ENCODE measurements around the gene RPL28.
"Not testable (repeated sequence)": the region's sequence is repeated elsewhere in the genome, so short reads cannot be mapped to it uniquely, and the experiment has no call there.

The RPL28 gene

DNA sequence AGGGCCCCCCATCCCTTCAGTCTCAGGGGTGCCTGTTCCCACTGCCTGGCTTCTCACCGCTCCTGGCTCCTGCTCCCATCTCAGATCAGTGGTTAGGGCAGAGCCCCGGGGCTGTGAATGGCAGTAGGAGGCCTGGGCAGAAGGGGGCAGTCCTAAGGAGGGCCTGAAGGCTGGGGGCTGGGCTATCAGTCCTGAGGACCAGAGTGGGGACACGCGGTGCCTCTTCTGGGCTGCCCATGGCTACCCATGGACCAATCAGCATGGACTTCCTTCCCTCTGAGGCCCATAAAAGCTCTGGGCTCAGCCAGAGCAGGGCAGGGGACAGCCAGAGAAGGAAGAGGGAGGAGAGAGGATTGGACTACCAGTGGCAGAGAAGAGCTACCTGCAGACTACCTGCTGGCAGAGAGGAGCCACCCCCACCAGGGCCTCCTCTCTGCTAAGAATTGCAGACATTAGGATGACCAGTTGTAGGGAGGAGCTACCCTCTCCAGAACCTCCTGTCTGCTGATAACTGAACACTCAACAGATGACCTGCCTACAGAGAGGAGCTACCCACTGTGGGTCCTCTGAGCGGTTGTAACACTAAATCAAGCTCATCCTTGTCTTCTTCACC lies 34.0 kb downstream of the RPL28 start:
- no peak for DNase-seq (ENCODE audit: low read depth)
- TF ChIP-seq, protein P1, sequence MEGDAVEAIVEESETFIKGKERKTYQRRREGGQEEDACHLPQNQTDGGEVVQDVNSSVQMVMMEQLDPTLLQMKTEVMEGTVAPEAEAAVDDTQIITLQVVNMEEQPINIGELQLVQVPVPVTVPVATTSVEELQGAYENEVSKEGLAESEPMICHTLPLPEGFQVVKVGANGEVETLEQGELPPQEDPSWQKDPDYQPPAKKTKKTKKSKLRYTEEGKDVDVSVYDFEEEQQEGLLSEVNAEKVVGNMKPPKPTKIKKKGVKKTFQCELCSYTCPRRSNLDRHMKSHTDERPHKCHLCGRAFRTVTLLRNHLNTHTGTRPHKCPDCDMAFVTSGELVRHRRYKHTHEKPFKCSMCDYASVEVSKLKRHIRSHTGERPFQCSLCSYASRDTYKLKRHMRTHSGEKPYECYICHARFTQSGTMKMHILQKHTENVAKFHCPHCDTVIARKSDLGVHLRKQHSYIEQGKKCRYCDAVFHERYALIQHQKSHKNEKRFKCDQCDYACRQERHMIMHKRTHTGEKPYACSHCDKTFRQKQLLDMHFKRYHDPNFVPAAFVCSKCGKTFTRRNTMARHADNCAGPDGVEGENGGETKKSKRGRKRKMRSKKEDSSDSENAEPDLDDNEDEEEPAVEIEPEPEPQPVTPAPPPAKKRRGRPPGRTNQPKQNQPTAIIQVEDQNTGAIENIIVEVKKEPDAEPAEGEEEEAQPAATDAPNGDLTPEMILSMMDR (IDR thresholded peaks at IDR 0.05; ENCODE audit: insufficient read depth, low read depth, low read length, missing control alignments) = no peak
- no peak overlapping the region for H3K4me3 ChIP-seq (ENCODE audit: low read depth, low read length)

DNA sequence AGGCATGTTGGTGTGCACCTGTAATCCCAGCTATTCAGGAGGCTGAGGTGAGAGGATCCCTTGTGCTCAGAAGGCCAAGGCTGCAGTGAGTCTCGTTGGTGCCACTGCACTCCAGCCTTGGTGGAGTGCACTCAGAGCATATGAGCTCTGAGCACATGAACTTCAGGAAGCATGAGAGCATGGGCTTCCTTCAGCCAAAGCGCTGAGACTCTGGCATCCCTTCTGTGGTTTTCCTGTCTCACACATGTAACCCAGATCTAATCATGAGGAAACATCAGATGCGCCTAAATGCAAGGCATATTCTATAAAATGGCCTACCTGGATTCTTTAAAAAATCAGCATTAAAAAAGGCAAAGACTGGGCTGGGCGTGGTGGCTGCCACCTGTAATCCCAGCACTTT lies 35.5 kb downstream of the RPL28 start:
- not testable (repeated sequence) for H3K4me3 ChIP-seq (ENCODE audit: low read depth, low read length); DNase-seq (ENCODE audit: low read depth)

DNA sequence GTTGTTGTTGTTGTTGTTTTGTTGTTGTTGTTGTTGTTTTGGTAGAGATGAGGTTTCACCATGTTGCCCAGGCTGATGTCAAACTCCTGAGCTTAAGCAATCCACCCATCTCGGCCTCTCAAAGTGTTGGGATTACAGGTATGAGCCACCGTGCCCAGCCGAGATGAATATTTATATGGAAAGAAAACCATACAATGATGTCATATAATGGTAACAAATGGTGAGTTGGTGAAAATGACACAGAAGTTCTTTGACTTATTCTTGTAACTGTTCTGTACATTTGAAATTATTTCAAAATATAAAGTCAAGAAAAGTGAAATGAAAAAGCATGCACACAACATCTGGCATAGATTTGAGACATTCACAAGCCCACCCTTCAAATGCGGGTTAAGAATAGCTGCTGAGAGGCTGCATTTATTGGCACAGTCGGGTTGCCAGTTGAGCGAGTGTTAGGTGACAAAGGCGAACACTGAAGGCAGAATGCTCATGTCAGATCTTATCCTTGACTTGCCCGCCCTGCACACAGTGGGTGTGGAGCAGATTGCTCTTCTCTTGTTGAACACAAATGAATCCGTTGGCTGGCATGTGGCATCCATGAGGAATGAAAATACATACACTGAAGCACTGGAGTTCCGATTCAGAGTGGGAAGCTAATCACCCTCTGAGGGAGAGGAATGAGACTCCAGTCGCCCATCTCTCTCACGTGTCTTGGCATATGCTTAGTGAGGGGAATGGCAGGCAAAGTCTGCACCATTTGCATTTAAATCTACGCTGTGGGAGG lies 37.7 kb downstream of the RPL28 start:
- TF ChIP-seq, protein P1 (IDR thresholded peaks at IDR 0.05; ENCODE audit: insufficient read depth, low read depth, low read length, missing control alignments) = no peak
- no peak for DNase-seq (ENCODE audit: low read depth)
- H3K4me3 ChIP-seq (ENCODE audit: low read depth, low read length) = no peak overlapping the region

DNA sequence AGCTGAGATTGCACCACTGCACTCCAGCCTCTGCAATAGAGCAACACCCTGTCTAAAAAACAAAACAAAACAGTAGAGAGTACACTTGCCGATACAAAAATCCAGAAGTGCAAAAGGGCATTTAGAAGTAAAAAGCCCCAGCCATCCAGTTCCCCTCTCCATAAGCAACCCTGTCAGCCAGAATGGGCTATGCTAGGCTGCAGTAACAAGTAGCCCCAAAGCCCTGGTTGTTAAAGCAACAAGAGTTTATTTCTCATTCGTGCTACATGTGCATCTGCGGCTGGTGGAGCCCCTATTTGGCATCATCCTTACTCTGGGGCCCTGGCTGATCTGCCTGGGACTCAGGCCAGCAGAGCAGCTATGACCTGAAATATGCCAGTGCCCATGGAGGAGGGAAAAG lies 38.8 kb downstream of the RPL28 start:
- no peak for DNase-seq (ENCODE audit: low read depth)
- no peak overlapping the region for H3K4me3 ChIP-seq (ENCODE audit: low read depth, low read length)
- TF ChIP-seq, protein P1 (IDR thresholded peaks at IDR 0.05; ENCODE audit: insufficient read depth, low read depth, low read length, missing control alignments) = no peak

DNA sequence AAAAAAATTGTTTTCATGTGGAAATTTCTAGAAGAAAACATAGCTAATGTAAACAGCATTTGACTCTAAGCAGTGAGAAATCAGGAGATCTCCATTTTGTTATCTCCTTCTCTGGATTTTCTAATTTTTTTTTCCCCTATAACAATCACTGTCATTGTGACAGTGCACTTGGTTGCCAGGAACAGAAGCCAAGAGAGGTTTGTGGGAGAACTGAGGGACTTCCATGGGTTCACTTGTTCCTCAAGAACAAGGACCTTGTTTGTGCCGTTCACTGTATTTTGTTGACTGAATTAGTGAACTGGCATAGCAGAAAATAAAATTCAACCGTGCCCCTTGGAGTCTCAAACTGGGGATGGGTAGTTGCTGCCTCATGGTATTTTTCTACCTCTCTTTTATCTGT lies 40.3 kb downstream of the RPL28 start:
- TF ChIP-seq, protein P1 (IDR thresholded peaks at IDR 0.05; ENCODE audit: insufficient read depth, low read depth, low read length, missing control alignments) = no peak
- no peak overlapping the region for H3K4me3 ChIP-seq (ENCODE audit: low read depth, low read length)
- DNase-seq (ENCODE audit: low read depth) = no peak

DNA sequence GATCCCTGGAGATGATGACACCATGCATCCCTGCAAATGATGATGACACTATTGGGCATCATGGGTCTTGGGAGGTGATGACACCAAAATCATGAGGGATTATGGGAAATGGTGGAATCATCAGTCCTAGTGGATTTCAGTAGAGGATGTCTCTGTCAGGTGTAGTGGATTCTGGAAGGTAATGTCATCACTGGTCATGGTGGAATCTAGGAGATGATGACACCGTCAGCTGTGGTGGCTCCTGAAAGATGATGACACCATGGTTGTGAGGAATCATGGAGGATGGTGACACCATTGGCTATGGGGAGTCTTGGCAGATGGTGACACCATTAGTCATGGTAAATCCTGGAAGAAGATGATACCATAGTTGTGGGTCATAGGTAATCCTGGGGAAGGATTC lies 45.5 kb downstream of the RPL28 start:
- DNase-seq (ENCODE audit: low read depth) = no peak
- TF ChIP-seq, protein P1 (IDR thresholded peaks at IDR 0.05; ENCODE audit: insufficient read depth, low read depth, low read length, missing control alignments) = no peak
- H3K4me3 ChIP-seq (ENCODE audit: low read depth, low read length) = no peak overlapping the region

DNA sequence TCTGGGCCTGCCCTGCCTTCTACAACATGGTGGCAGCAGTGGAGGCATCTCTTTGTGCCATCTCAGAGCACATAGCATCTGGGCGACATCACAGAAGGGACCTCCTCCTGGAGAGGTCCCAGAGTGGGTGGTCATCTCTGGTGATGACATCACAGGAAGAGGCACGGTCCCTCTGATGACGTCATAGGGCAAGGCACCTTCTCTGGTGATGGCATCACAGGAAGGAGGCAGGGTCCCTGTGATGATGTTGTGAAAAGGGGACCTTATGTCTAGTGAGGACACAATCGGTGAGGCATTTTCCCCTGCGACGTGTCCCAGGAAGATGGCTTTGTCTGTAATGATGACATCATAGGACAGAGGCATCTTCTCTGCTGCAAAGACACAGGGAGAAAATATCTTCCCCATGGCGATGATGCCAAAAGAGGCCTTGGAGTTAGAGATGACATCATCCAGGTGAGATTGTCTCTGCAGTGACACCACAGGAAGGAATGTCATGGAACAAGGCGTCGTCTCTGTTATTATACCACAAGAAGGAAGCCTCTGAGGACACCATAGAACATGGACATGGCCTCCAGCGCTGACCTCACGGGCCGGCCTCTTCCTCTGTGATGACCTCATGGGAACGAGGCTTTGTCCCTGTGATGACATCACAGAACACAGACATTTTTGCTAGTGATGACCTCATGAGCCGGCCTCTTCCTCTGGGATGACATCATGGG lies 46.7 kb downstream of the RPL28 start:
- H3K4me3 ChIP-seq (ENCODE audit: low read depth, low read length) = no peak overlapping the region
- TF ChIP-seq, protein P1 (IDR thresholded peaks at IDR 0.05; ENCODE audit: insufficient read depth, low read depth, low read length, missing control alignments) = no peak
- no peak for DNase-seq (ENCODE audit: low read depth)
